Calu3 (cell line): Measurements from ENCODE around the gene LARP4. TPM values are rescaled to one million over a fixed set of nuclear protein-coding genes. Genes with fewer than 3 reads are reported as not detected.
"Not testable (repeated sequence)": the region's sequence is repeated elsewhere in the genome, so short reads cannot be mapped to it uniquely, and the experiment has no call there.

Experiments
- BruUV-seq: library from RNA; stranded (reverse); fragments of 400-500 nt; replicated peaks from 2 replicates; lab custom pipeline; 2021; lab: Mats Ljungman, UMichigan
- CTCF ChIA-PET: fragments of 300-600 bp; sonication (Branson Sonifier 250); formaldehyde crosslinking; loops from one replicate; lab custom pipeline; 2022; ENCODE audit warnings: antibody characterized with exemption; lab: Charles Lee
- DNase-seq: peaks from one replicate; pipeline ENCODE4 v3.0.0; 2022
- H3K27ac Mint-ChIP-seq: one replicate; pipeline ENCODE4 v1.8.0; 2022; ENCODE audit warnings: mixed read lengths; ENCODE audit not compliant: unreplicated experiment
- H3K27me3 Mint-ChIP-seq: one replicate; pipeline ENCODE4 v1.8.0; 2022; ENCODE audit warnings: mixed read lengths; ENCODE audit not compliant: unreplicated experiment
- H3K36me3 Mint-ChIP-seq: one replicate; pipeline ENCODE4 v1.8.0; 2022; ENCODE audit warnings: mild to moderate bottlenecking, moderate library complexity, mixed read lengths; ENCODE audit not compliant: insufficient read depth, unreplicated experiment
- H3K4me1 Mint-ChIP-seq: one replicate; pipeline ENCODE4 v1.8.0; 2022; ENCODE audit warnings: mild to moderate bottlenecking, low read depth, mixed read lengths; ENCODE audit not compliant: unreplicated experiment
- H3K4me3 Mint-ChIP-seq: one replicate; pipeline ENCODE4 v1.8.0; 2022; ENCODE audit warnings: mild to moderate bottlenecking, low read depth, moderate library complexity, mixed read lengths; ENCODE audit not compliant: unreplicated experiment
- H3K9me3 Mint-ChIP-seq: one replicate; pipeline ENCODE4 v1.8.0; 2022; ENCODE audit warnings: low read depth, mixed read lengths; ENCODE audit not compliant: unreplicated experiment
- intact Hi-C: fragments of 100-400 bp; cut with micrococcal nuclease; formaldehyde crosslinking; loops from one replicate; pipeline ENCODE4 v1.10.0; 2022; ENCODE audit not compliant: unreplicated experiment
- total RNA-seq: library from RNA; stranded (reverse); gene quantifications from 2 replicates; pipeline ENCODE4 v1.2.3, GENCODE V29; 2022
- TF ChIP-seq, protein P1 (sequence below): fragments of 200-600 bp; IDR thresholded peaks from one replicate; pipeline ENCODE4 v1.8.0; 2022; ENCODE audit warnings: antibody characterized with exemption; ENCODE audit not compliant: unreplicated experiment

LARP4 gene
- total RNA-seq, 1 experiment from 2014 or later: 67.6 TPM

DNA sequence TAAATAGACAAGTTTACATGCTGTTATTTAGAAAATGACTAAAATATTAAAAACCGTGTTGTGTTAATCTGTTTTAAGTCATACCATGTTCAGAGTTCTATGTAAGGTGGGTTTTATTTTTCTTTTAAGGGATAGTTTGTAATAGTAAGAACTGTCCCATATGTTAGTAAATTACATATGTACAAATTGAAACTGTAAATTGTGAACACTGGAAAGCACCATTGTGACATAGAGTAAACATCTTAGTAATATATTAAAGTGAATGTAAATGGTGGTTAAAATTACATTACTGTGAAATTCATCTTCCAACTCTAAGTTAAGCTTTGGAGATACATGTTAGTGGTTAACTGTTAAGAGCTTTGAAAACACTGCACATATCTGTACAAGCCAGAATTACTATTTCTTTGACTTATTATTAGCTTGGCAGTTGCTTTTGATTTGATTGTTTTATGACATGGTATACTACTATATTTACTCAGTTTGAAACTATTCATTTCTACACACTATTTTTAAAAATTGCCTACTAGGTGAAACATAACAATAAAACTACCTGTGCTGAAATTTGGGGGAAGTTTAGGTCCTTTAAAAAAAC, 76.7 kb downstream of the LARP4 start:
- CTCF ChIA-PET: no interaction called here
- Mint-ChIP-seq H3K4me3 (no peak overlapping the region), H3K27me3 (no peaks in the 10 kb centered on the region), H3K27ac (no peak overlapping the region), H3K9me3 (no peaks in the 10 kb centered on the region), H3K4me1 (no peaks in the 10 kb centered on the region), H3K36me3 (peaks cover 34% of the 10 kb centered on the region)
- no TSS peak for BruUV-seq
- DNase-seq: no peak
- intact Hi-C loops: no loop called here
- TF ChIP-seq, protein P1, sequence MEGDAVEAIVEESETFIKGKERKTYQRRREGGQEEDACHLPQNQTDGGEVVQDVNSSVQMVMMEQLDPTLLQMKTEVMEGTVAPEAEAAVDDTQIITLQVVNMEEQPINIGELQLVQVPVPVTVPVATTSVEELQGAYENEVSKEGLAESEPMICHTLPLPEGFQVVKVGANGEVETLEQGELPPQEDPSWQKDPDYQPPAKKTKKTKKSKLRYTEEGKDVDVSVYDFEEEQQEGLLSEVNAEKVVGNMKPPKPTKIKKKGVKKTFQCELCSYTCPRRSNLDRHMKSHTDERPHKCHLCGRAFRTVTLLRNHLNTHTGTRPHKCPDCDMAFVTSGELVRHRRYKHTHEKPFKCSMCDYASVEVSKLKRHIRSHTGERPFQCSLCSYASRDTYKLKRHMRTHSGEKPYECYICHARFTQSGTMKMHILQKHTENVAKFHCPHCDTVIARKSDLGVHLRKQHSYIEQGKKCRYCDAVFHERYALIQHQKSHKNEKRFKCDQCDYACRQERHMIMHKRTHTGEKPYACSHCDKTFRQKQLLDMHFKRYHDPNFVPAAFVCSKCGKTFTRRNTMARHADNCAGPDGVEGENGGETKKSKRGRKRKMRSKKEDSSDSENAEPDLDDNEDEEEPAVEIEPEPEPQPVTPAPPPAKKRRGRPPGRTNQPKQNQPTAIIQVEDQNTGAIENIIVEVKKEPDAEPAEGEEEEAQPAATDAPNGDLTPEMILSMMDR: no peak

DNA sequence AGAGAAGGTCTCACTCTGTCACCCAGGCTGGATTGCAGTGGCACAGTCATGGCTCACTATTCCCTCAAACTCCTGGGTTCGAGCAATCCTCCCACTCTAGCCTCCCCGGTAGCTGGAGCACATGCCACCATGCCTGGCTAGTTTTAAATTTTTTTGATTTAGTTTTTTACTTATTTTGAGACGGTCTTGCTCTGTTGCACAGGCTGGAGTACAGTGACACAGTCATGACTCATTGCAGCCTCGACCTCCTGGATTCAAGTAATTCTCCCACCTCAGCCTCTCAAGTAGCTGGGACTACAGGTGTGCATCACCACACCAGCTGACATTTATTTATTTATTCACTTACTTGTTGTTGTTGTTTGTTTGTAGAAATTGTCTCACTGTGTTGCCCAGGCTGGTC, 81.9 kb downstream of the LARP4 start:
- TF ChIP-seq, protein P1: no peak
- Mint-ChIP-seq H3K4me3 (no peak overlapping the region), H3K27me3 (no peaks in the 10 kb centered on the region), H3K27ac (no peak overlapping the region), H3K36me3 (peaks cover 12% of the 10 kb centered on the region), H3K4me1 (no peaks in the 10 kb centered on the region), H3K9me3 (no peaks in the 10 kb centered on the region)
- CTCF ChIA-PET: no interaction called here
- no TSS peak for BruUV-seq
- no peak for DNase-seq
- intact Hi-C loops: no loop called here

DNA sequence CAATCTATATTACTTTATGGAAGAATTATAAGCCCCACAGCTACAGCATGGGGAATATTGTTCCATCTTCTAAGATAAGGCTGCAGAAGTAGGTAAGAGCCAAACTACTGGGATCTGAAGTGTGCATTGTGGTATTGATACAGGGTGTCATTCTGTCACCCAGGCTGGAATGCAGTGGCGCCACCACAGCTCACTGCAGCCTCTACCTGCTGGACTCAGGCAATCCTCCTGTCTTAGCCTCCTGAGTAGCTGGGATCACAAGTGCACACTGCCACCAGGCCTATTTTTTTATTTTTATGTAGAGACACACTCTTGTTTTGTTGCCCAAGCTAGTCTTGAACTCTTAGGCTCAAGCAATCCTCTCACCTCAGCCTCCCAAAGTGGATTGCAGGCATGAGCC, 82.8 kb downstream of the LARP4 start:
- CTCF ChIA-PET: no interaction called here
- Mint-ChIP-seq H3K27ac (no peak overlapping the region), H3K4me1 (no peaks in the 10 kb centered on the region), H3K36me3 (peaks cover 12% of the 10 kb centered on the region), H3K27me3 (no peaks in the 10 kb centered on the region), H3K4me3 (no peak overlapping the region), H3K9me3 (no peaks in the 10 kb centered on the region)
- no TSS peak for BruUV-seq
- TF ChIP-seq, protein P1: no peak
- no peak for DNase-seq
- intact Hi-C loops: no loop called here

DNA sequence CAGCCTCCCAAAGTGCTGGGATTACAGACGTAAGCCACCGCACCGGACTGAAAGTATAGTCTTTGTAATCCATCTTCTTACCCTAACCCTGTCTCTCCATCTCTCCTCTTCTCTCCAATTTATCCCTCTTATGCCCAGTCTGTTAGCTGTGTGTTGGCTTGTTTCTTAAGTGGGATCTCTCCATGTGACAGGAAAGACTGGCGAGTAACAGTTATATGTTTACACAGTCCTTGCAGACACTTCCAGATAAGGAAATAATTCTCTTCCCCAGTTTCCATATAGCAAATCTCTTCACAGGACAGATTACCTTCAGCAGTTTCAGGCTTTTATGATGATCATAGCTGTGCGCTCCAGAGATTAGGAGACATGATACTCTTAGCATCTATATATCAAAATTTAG, 88.1 kb downstream of the LARP4 start:
- Mint-ChIP-seq H3K4me1 (no peaks in the 10 kb centered on the region), H3K9me3 (no peaks in the 10 kb centered on the region), H3K4me3 (no peak overlapping the region), H3K27ac (no peak overlapping the region), H3K36me3 (peaks cover 4% of the 10 kb centered on the region), H3K27me3 (no peaks in the 10 kb centered on the region)
- CTCF ChIA-PET: no interaction called here
- no TSS peak for BruUV-seq
- intact Hi-C loops: no loop called here
- DNase-seq: no peak
- TF ChIP-seq, protein P1: no peak

DNA sequence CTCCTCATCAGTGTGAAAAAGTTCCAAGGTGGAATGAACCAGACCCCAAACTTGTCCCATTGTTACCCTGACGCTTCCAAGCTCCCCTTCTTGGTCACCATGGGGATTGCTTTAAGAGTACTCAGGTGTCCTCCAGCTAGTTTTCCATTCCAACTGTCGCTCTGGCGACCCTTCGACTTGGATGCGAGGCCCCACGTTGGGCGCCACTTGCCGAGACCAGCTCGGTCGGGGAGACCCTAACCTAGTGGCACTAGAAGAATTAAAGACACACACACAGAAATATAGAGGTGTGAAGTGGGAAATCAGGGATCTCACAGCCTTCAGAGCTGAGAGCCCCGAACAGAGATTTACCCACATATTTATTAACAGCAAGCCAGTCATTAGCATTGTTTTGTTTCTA, 97.4 kb downstream of the LARP4 start:
- H3K9me3 Mint-ChIP-seq: peaks cover 10% of the 10 kb centered on the region
- H3K36me3 Mint-ChIP-seq, H3K27ac Mint-ChIP-seq, H3K4me3 Mint-ChIP-seq, intact Hi-C loops, H3K27me3 Mint-ChIP-seq, H3K4me1 Mint-ChIP-seq, BruUV-seq, CTCF ChIA-PET, DNase-seq: not testable (repeated sequence)
